GM21360 (cell line): ENCODE data around the gene CTXN3.

Experiments
- ATAC-seq: cut with Tn5 transposase; IDR thresholded peaks from one replicate; pipeline ENCODE4 v1.9.1; 2021; ENCODE audit warnings: mild to moderate bottlenecking, moderate library complexity; ENCODE audit not compliant: unreplicated experiment

CTXN3 gene

GRCh38 chr5:127649018-127649439 is at the start of gene CTXN3:
Gene CTXN3 (plus strand): TSS chr5:127649082. CDS start chr5:127657522, 8,440 bp downstream.
- no peak for ATAC-seq

GRCh38 chr5:127599320-127599719 is 49.6 kb upstream of the CTXN3 start:
- ATAC-seq: no peak

GRCh38 chr5:127599847-127600246 is 49.0 kb upstream of the CTXN3 start:
- ATAC-seq: no peak

- no peak for ATAC-seq
These were observed 47.8 kb upstream of the CTXN3 start for GRCh38 chr5:127601111-127601510.

GRCh38 chr5:127601601-127602000 is 47.3 kb upstream of the CTXN3 start:
- ATAC-seq: no peak

GRCh38 chr5:127602481-127602880 is 46.4 kb upstream of the CTXN3 start:
- no peak for ATAC-seq

- no peak for ATAC-seq
These were observed 45.7 kb upstream of the CTXN3 start for GRCh38 chr5:127602896-127603844.

- no peak for ATAC-seq
These were observed 40.7 kb upstream of the CTXN3 start for GRCh38 chr5:127608077-127608660.

GRCh38 chr5:127609011-127609410 is 39.9 kb upstream of the CTXN3 start:
- ATAC-seq: no peak

GRCh38 chr5:127609957-127610356 is 38.9 kb upstream of the CTXN3 start:
- ATAC-seq: no peak

GRCh38 chr5:127612441-127613141 is 36.3 kb upstream of the CTXN3 start:
- no peak for ATAC-seq

- ATAC-seq: no peak
These were observed 33.0 kb upstream of the CTXN3 start for GRCh38 chr5:127615916-127616315.

- no peak for ATAC-seq
These were observed 28.9 kb upstream of the CTXN3 start for GRCh38 chr5:127619908-127620479.

GRCh38 chr5:127621601-127622325 is 27.1 kb upstream of the CTXN3 start:
- ATAC-seq: no peak

GRCh38 chr5:127634007-127634406 is 14.9 kb upstream of the CTXN3 start:
- no peak for ATAC-seq

GRCh38 chr5:127639828-127640227 is 9.1 kb upstream of the CTXN3 start:
- no peak for ATAC-seq

- no peak for ATAC-seq
These were observed 5.9 kb upstream of the CTXN3 start for GRCh38 chr5:127642949-127643348.

GRCh38 chr5:127643607-127644006 is 5.3 kb upstream of the CTXN3 start:
- ATAC-seq: no peak

GRCh38 chr5:127645300-127645726 is 3.6 kb upstream of the CTXN3 start:
- ATAC-seq: no peak

GRCh38 chr5:127647361-127647958 is 1.4 kb upstream of the CTXN3 start:
- ATAC-seq: no peak
